ENCODE measurements around the gene ZNF532. TPM values are rescaled to one million over a fixed set of nuclear protein-coding genes. Genes with fewer than 3 reads are reported as not detected.
A peak's percentile ranks its signal among the peaks of the same experiment; 100 is the strongest.
"Not testable (repeated sequence)": the region's sequence is repeated elsewhere in the genome, so short reads cannot be mapped to it uniquely, and the experiment has no call there.

The ZNF532 gene
- polyA plus RNA-seq, 10 donors, result 55.5 to 79.3 (median 68.5) TPM

GRCh38 chr18:58896734-58897508, 32.2 kb downstream of the ZNF532 start:
- peak in 1 of 3 donors; percentile 30 for DNase-seq

- DNase-seq, result no peak
These were observed 33.5 kb downstream of the ZNF532 start for GRCh38 chr18:58898010-58898799.

- peak in 1 of 3 donors; percentile 81 for DNase-seq
These were observed 35.5 kb downstream of the ZNF532 start for GRCh38 chr18:58900015-58900649.

- DNase-seq, result no peak
These were observed 36.5 kb downstream of the ZNF532 start for GRCh38 chr18:58901143-58901542.

- no peak for DNase-seq
These were observed 37.1 kb downstream of the ZNF532 start for GRCh38 chr18:58901783-58902182.

GRCh38 chr18:58902961-58903360, 38.3 kb downstream of the ZNF532 start:
- DNase-seq, result no peak

GRCh38 chr18:58903533-58903932, 38.9 kb downstream of the ZNF532 start:
- no peak for DNase-seq

- DNase-seq, result no peak
These were observed 41.2 kb downstream of the ZNF532 start for GRCh38 chr18:58905777-58906428.

GRCh38 chr18:58908006-58908405, 43.3 kb downstream of the ZNF532 start:
- DNase-seq, result no peak

- DNase-seq, result no peak
These were observed 44.8 kb downstream of the ZNF532 start for GRCh38 chr18:58909521-58909920.

- no peak for DNase-seq
These were observed 46.6 kb downstream of the ZNF532 start for GRCh38 chr18:58911241-58911640.

- peak in 2 of 3 donors; percentile 47 to 83 for DNase-seq
These were observed 47.1 kb downstream of the ZNF532 start for GRCh38 chr18:58911766-58912165.

- DNase-seq, result no peak
These were observed 50.5 kb downstream of the ZNF532 start for GRCh38 chr18:58915006-58915799.

- no peak for DNase-seq
These were observed 51.3 kb downstream of the ZNF532 start for GRCh38 chr18:58915995-58916394.

GRCh38 chr18:58919934-58920333, 55.3 kb downstream of the ZNF532 start:
- DNase-seq, result not testable (repeated sequence)

GRCh38 chr18:58922995-58923394, 58.3 kb downstream of the ZNF532 start:
- DNase-seq, result no peak

- DNase-seq, result no peak
These were observed 59.8 kb downstream of the ZNF532 start for GRCh38 chr18:58924473-58924872.

GRCh38 chr18:58927659-58928058, 63.0 kb downstream of the ZNF532 start:
- no peak for DNase-seq

GRCh38 chr18:58928386-58928785, 63.7 kb downstream of the ZNF532 start:
- no peak for DNase-seq

- no peak for DNase-seq
These were observed 64.5 kb downstream of the ZNF532 start for GRCh38 chr18:58929206-58929605.

GRCh38 chr18:58934356-58934755, 69.7 kb downstream of the ZNF532 start:
- DNase-seq, result no peak

Measured in muscle of back (tissue), 11 donors.